Thoracic aorta (tissue), 2 donors: ENCODE measurements around the gene PYGL. TPM values are rescaled to one million over a fixed set of nuclear protein-coding genes. Genes with fewer than 3 reads are reported as not detected.
"Not testable (repeated sequence)": the region's sequence is repeated elsewhere in the genome, so short reads cannot be mapped to it uniquely, and the experiment has no call there.

ENCODE experiments used
- ATAC-seq: fragments of 150-250 bp; one replicate; pipeline ENCODE4 v1.8.0; 2017; ENCODE audit warnings: low read depth; ENCODE audit not compliant: insufficient number of reproducible peaks, low FRiP score
- DNase-seq: peaks from one replicate; pipeline ENCODE4 v3.0.0-alpha.2; 2020; ENCODE audit warnings: low spot score
- H3K27ac ChIP-seq, 2 donors: fragments of 200-600 bp; sonication (generic); 1 replicate in 1 of 2; 2 replicates in 1 of 2; pipeline ENCODE4 v1.5.1; 2016; ENCODE audit warnings: mild to moderate bottlenecking in 2 of 2, moderate library complexity in 2 of 2
- H3K27me3 ChIP-seq: fragments of 200-600 bp; sonication (generic); replicated peaks from 2 replicates; pipeline ENCODE4 v1.6.0; 2016; ENCODE audit warnings: mild to moderate bottlenecking; ENCODE audit not compliant: insufficient read depth
- H3K36me3 ChIP-seq: fragments of 200-600 bp; sonication (generic); one replicate; pipeline ENCODE4 v1.5.1; 2016
- H3K4me1 ChIP-seq, 2 donors: fragments of 200-600 bp; sonication (generic); 1 replicate in 1 of 2; 2 replicates in 1 of 2; pipeline versions ENCODE4 v1.5.1 to v1.6.0; 2016; ENCODE audit warnings: low read depth in 2 of 2, mild to moderate bottlenecking in 1 of 2; ENCODE audit not compliant: control insufficient read depth in 1 of 2
- H3K4me3 ChIP-seq: fragments of 200-600 bp; sonication (generic); 2 replicates; pipeline ENCODE4 v1.5.1; 2016; ENCODE audit warnings: mild to moderate bottlenecking
- H3K9me3 ChIP-seq: fragments of 200-600 bp; sonication (generic); 2 replicates; pipeline ENCODE4 v1.5.1; 2016
- CTCF ChIP-seq: fragments of 200-600 bp; sonication (generic); IDR thresholded peaks from one replicate; pipeline ENCODE4 v1.5.1; 2019; ENCODE audit warnings: antibody characterized with exemption
- total RNA-seq, 2 donors: library from RNA; depleted of rRNA; stranded (reverse); fragments of >200 nt; gene quantifications; one replicate each; pipeline versions ENCODE4 v1.1.0 to v1.2.3, GENCODE V29; 2016

PYGL gene
- total RNA-seq, 2 donors from 2014 or later: 39.9 to 51.2 TPM

- DNase-seq (no peak), ATAC-seq (no peak)
These were observed 46.6 kb downstream of the PYGL start for GRCh38 chr14:50897658-50898175.

GRCh38 chr14:50897005-50897404, 47.3 kb downstream of the PYGL start:
- not testable (repeated sequence) for H3K4me1 ChIP-seq, DNase-seq, H3K27me3 ChIP-seq, H3K36me3 ChIP-seq, H3K4me3 ChIP-seq, H3K27ac ChIP-seq, ATAC-seq, H3K9me3 ChIP-seq

More at GRCh38 chr14:50897658-50898175, 46.6 kb downstream of the PYGL start:
- Histone ChIP-seq H3K4me3 (no peak overlapping the region), H3K27me3 (no peaks in the 10 kb centered on the region), H3K27ac (no peak overlapping the region), H3K4me1 (no peaks in the 10 kb centered on the region), H3K9me3 (no peaks in the 10 kb centered on the region), H3K36me3 (no peaks in the 10 kb centered on the region)
- no peak for TF ChIP-seq CTCF

GRCh38 chr14:50896421-50896820, 47.9 kb downstream of the PYGL start:
- not testable (repeated sequence) for DNase-seq, H3K27me3 ChIP-seq, H3K27ac ChIP-seq, H3K4me1 ChIP-seq, H3K9me3 ChIP-seq, ATAC-seq, H3K36me3 ChIP-seq, H3K4me3 ChIP-seq

- Histone ChIP-seq H3K4me3 (no peak overlapping the region), H3K9me3 (no peaks in the 10 kb centered on the region), H3K4me1 (no peaks in the 10 kb centered on the region), H3K27me3 (no peaks in the 10 kb centered on the region), H3K36me3 (no peaks in the 10 kb centered on the region), H3K27ac (no peak overlapping the region)
- ATAC-seq (no peak), DNase-seq (no peak)
- no peak for TF ChIP-seq CTCF
These were observed 52.0 kb downstream of the PYGL start for GRCh38 chr14:50892255-50892654.

- no peaks in the 10 kb centered on the region for H3K9me3 ChIP-seq
- DNase-seq: no peak
- H3K4me3 ChIP-seq: no peak overlapping the region
- no peaks in the 10 kb centered on the region for H3K4me1 ChIP-seq
- no peak overlapping the region for H3K27ac ChIP-seq
- H3K36me3 ChIP-seq: no peaks in the 10 kb centered on the region
- H3K27me3 ChIP-seq: no peaks in the 10 kb centered on the region
- no peak for TF ChIP-seq CTCF
- ATAC-seq: no peak
These were observed 56.8 kb downstream of the PYGL start for GRCh38 chr14:50887476-50887875.

GRCh38 chr14:50883827-50884197, 60.5 kb downstream of the PYGL start:
- H3K4me1 ChIP-seq: no peaks in the 10 kb centered on the region
- H3K9me3 ChIP-seq: no peaks in the 10 kb centered on the region
- H3K36me3 ChIP-seq: no peaks in the 10 kb centered on the region
- ATAC-seq (no peak), DNase-seq (no peak)
- H3K4me3 ChIP-seq: no peak overlapping the region
- no peak overlapping the region for H3K27ac ChIP-seq
- TF ChIP-seq CTCF: no peak
- no peaks in the 10 kb centered on the region for H3K27me3 ChIP-seq
